HG02870 (cell line): ENCODE measurements around the gene FOSL2.

ENCODE experiments used
- ATAC-seq: cut with Tn5 transposase; IDR thresholded peaks from one replicate; pipeline ENCODE4 v1.9.1; 2021; ENCODE audit warnings: mild to moderate bottlenecking, moderate library complexity; ENCODE audit not compliant: unreplicated experiment

FOSL2 gene

DNA sequence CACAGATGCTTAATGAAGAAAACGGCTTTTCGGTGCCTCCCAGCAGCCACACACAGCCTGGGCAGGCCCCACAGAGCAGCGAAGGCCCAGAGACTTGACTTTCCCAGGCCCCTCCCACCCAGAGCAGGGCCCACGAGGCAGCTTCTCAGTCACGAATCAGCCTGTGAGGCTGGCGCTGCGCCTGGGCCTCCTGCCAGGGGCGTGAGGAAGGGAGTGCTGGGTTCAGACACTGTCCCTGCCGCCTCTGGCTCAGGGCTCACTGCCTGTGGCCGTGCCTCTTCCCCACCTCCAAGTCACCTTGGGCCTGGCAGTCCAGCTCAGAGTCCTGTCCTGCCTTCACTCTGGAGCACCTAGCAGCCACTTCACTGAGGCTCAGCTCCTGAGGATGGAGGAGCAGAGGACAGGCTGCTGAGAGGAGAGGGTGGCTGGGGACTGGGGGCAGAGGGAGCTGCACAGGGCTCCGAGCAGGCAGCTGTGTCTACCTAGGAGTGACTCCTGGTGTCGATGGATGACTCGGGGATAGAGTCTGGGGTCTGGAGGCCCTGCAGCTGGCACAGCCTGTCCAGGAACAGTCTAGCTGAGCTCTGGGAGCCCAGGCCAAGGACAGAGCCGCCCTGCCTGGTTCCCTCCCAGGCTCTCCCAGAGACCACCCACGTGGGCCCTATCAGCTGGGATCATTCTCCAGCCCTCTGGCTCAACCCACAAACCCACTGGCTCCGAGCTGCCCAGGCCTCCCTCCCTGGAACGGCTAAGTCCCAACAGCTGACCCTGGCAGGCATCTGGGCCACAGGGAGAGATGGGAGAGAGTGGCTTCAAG is 36.4 kb upstream of the FOSL2 start:
- no peak for ATAC-seq

DNA sequence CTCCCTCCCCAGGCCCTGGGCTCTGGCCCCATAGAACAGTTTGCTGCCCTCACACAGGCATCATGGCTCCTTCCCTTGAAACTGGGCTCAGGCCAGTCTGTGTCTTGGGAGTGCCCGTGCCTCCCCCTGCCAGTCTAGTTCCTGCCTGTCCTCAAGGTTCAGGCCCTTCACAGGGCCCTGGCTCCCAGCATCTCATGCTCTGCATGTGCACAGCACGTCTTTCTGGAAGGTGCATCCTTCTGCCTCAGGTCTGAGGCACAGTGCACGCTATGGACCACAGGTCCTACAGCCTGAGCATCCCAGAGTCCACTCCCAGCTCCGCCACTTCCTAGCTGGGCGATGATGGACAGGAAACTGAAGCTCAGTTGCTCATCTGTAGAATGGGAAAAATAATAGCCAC is 35.6 kb upstream of the FOSL2 start:
- no peak for ATAC-seq

DNA sequence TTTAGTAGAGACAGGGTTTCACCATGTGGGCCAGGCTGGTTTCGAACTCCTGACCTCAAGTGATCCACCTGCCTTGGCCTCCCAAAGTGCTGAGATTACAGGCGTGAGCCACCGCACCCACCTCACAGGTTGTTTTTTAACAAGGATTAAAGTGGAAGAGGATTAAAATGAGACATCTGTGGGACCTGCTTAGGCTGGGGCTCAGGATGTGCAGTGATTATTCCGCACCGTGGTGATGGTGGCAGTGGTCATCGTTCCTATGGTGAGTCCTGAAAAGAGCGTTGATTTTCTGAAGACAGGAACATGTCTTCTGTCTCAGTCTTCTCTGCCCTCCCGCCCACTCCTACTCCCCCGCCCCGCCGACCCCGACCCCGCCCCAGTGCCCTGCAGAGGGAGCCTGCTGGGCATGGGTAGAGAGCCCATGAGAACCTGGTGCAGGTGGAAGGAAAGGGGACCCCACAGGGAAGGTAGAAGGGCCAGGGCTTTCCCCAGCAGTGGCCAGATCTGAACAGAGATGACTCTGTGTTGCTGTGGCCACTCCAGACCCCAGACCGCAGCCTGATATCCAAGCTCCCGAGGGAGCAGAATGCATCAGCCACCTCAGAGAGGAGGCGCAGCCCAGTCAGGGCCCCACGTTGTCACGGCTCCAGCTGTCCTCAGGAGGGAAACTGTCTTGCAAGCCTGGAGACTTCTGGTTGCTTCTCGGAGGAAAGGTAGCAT is 34.5 kb upstream of the FOSL2 start:
- no peak for ATAC-seq

DNA sequence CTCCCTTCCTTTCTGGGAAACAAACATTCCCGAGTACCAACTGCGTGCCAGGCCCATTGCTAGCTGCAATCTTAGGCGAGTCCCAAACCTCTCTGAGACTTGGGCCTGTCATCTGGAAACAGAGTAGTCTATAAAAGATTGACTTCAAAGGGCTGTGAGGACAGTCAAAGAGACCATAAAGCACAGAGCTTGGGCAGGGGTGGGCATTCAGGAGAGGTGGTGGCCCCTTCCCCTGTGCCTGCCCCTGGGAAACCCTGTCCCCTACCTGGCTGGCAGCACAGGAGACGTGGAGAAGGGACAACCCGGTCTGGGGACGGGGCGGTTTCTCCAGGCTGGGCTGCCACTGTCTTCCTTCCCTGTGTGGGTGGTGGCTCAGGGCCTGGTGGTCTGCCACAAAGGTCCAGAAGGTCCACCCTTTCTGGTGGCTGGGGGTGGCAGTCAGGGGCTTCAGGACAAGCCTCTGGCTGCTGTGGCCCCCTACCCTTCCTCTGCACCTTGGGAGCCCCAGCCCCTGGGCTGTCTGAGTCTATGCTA is 33.9 kb upstream of the FOSL2 start:
- ATAC-seq, result no peak

DNA sequence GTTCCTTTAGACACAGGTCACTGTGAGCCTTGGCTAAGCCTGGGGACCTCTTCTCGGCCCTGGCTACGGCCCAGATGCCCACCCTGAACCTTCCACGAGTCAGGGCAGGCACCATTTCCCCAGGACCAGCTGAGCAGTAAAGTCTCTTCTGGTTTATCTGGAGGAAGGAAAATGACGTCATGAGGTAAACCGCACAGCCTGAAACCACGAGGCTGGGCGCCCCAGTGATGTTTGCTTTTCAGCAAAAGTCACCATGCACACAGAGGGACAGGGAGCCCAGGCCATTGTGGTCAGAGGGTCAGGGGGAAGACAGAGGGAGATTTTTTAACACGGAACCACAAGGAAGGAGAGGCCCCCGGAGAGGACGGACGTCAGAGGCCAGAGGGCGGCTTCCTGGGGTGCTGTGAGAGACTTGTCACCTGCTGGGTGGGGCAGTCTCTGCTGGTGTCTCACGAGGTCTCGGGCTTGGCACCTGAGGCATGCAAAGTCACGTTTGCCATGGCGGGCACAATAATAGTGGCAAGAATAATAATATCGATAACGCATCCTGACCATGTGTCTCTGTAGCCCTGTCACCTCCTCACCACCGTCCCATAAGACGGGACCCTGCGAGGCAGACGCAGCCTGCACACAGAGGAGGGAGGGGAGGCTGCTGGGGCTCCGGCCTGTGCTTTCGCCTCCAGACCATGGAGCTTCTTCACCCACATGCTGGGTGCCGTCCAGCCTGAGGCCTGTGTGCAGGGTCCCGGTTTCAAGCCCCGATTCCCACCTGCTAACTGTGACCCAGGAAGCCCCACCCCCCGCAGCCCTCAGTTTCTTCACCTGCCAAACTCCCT is 33.2 kb upstream of the FOSL2 start:
- peak; percentile 71 for ATAC-seq

DNA sequence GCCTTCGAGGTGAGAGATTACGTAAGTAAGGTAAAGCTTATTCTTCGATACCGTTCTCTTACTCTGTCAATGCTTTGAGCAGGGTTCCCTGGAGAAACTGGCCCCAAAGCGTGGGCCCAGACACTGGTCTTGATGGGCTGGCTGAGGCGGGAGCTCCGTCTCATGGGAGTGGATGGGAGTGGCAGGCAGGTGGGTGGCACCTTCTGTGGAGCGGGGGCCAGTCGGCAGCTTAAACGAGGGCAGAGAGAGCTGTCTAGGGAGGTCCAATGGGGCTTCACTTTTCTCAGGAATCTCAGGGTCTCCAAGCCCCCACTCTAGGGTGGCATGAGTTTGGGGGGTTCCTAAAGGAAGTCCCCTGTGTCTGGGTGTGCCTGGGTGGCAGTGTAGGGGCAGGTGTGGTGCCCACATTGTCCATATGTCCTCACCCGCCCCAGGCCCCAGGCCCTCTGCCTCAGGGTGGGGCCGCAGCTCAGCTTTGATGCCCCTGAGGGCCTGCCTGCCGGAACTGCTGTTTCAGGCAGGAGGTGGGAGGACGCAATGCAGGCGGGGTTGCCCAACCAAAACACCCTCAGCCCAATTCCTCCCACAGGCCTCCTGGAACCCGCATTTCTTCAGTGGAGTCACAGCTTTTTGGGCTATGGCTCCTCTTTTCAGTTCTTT is 32.5 kb upstream of the FOSL2 start:
- no peak for ATAC-seq

DNA sequence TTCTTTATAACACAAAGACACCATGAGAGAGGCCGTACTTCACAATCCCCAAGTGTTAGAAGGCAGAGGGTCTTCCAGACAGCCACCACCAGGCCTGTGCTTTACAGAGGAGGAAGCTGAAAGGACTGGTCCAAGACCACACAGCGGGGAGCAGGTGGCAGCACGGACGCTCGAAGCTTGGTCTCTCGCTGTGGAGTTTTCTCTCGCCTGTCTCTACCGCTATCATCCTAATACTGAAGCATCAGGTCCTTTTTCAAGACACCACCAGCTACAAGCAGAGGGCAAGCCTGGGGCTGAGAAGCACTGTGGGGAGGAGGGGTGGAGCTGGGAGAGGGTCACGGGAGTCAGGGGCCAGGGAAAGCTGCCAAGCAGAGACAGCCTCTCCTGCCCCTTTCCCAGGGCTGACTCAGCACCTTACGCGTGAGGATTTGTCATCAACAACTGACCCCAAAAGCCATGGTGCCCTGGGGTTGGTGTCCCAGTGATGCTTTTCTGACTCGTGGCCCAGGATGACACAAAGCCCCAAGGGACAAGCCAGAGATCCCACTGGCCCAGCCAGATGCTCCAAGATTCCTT is 31.9 kb upstream of the FOSL2 start:
- no peak for ATAC-seq

DNA sequence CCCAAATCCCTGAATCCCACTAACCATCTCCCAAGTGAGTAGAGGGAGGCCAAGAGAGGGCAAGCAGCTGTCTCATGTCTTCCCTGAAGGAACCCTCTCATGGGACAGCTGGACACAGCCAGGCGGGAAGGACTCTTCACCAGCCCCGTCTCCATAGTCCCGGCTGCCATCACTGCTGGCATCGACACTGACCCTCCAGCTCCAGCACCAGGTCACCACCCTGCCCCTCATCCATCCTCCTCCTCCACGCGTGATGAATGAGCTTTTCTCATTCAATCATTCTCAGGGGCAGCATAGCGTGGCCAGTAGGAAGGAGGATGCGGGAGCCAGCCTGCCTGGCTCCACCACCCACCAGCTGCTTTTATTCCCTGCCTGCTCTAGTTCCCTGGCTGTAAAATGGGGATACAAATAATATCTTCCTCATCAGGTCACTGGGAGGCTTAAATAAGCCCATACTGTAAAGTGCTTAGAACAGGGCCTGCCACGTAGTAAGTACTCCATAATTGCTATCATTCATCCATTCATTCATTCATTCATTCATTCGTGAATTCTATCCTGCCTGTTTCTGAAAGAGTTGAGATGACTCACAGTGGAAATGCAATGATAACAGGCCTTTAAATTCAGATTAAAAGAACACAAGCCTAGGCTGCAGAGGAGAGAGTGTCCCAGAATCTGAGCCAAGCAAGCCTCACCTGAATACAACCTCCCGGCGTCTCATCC is 30.5 kb upstream of the FOSL2 start:
- no peak for ATAC-seq

DNA sequence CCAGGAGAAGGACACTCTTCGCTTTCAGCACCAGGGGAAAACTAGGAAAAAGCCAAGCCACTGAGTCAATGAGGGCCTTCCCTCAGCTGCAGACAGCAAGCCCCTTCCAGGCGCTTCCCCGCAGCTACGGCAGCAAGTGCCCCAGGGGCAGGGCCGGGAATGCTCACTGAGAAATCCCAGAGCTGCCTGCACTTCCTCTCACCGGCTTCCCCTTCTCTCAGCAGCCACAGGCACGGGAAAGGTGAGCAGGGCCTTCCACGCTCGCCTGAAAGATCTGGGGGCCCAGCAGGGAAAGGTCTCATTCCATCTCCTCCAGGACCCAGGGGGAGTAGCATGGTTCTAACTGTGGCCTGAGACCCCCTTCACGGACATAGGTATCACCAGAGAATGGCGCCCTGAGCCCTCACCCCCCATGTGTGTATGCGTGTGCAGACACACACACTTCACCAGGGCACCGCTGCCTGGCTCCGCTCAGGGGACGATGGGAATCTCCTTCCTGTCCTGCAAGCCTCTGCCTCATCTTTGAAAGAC is 29.6 kb upstream of the FOSL2 start:
- ATAC-seq, result no peak

DNA sequence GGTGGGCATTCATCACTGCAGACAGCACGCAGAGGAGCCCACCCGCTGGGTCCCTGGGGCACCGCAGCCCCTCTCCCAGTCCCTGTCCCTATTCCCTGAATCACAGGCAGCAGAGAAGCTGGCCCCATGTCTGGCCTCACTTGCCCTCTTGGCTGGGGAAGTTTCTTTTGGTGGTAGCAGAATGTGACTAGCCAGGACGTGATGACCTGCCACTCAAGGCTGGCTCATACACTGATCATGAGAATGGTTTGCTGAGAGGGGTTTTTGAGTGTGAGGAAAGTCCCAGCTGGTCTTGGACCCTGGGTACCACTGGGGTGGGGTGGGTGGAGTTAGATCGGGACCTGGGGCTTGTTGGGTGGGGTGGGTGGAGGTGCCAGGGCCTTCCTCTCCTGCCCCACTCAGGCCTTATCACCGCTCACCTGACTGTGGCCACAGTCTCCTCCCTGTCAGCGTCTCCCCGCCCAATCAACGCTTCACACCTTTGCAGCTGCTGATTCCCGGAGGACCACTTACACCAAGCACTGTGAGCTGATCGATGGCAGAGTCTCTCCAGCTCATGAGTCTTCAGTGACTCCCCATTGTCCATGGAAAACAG is 28.9 kb upstream of the FOSL2 start:
- ATAC-seq, result no peak

DNA sequence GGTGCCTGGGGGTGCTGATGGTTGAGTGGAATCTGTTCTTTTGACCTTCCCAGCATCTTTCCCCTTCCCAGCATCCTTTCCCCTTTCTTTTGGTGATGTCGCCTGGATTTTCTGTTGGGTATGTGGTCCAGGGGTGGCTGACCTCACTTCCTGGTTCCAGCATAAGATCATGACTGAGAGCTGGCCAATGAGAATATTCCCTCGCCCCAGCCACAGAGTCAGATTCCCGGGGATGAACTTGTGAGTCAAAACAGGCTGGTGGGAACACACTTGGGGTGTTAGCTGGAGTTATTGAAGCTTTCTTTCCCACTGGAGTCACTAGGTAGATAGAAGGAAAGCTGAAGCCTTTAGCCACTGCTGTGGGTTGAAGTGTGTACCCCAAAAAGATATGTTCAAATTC is 28.0 kb upstream of the FOSL2 start:
- no peak for ATAC-seq

DNA sequence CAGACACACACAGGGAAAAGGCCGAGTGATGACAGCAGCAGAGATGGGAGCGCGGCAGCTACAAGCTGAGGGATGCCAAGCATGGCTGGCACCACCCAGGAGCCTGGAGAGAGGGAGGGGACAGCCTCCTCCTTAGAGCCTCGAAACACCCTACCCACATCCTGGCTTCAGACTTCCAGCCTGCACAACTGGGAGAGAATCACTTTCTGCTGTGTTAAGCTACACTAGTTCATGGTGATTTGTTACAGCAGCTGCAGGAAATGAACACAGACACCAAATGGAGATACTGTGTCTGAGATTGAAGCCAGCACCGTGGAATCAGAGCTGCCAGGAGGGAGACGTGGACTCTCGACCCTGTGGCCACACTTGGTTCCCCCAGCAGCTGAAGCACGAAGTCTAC is 27.5 kb upstream of the FOSL2 start:
- no peak for ATAC-seq

DNA sequence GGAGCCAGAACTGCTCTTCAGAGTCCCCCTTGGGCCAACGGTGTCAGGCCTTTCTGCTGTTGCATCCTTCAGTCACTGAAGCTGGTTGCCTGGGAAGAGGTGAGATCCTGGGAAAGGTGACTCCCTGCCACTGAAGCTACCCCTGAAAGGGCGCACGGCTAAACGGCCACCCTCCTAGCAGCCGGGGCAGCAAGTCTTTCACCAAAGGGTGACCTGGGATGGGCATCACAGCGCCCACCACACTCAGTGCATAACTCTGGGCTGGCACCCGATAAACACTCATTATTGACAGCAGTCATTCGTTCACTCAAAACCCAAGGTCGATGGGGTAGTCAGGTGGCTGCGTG is 26.5 kb upstream of the FOSL2 start:
- ATAC-seq, result no peak

DNA sequence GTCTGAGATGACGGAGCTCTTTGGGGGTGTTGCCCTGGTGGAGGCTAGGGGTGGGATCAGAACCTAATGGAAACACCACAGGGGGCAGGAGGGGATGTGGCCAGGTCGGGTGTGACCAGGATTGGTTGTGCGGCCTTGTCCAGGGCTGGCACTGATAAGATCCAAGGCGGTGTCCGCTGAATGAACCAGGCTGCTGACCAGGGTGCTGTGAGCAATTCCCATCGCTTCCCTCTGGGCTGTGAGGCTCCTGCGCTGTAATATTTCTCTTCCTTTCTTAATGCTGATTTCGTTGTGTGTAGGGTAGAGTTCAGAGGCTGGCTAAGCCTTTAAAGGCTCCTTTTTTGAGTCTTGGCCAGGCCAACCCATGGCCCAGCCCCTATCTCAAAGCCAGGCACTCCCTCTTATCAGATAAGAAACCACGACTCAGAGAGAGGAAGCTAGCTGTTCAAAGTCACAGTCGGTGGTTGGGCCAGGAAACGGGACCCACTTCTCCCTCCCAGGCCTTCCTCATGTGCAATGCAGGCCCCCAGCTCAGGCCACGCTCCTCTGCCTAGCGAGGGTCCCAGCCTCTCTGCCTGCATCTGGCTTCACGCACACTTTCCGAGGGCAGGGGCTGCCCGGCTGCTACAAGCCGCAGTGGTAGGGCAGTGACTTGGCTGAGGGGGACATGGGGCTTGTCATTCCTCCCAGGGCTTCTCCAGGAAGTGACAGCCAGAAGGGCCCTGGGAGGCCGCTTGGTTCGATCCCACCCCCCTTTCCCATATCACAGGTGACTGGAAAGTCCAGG is 26.0 kb upstream of the FOSL2 start:
- no peak for ATAC-seq

DNA sequence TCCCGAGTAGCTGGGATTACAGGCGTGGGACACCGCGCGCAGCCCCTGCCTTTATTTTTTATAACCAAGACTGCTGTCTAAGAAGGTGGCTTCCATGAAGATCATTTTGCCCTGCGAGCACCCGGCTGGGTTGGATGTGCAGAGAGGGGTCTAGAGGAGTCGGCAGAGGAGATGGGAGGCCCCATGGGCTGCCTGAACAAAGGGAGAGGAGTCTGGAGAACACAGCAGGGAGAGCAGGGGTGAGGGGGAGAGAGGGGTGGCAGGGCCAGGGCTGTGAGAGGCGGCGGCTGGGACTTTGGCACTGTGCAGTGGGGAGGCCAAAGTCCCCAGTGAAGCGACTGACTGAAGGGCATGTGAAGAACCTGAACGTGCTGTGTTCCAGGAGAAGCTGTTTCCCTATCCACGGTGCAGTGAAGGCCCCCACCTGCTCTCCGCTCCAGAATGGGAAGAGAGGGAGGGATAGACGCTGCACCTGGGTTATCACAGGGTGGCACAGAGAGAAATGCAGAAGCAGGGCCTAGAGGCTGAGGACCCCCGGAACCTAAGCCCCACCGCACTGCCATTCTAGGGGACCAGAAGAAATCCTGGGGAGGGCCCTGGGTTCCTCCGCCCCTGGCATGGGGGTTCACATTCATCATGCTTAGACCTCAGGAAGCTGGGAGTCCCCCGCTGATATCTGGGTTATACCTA is 24.8 kb upstream of the FOSL2 start:
- no peak for ATAC-seq

DNA sequence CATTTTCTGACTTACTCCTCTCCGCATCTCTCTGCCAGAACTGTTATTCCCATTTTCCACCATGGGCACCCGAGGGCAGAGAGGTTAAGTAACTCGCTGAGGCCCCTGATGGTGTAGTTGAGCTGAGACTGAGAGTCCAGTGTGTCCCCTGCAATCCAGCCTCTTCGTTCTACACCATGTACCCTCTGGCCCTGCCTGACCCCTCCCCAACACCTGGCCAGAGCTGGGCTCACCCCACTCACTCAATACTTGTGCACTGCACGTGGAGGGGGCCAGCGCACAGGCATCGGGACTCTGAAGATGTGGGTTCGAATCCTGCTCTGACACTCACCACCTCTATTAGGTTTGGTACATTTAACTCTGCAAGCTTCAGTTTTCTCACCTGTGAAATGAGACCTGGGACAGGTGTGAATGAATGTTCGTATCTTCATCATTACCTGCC is 24.3 kb upstream of the FOSL2 start:
- no peak for ATAC-seq

DNA sequence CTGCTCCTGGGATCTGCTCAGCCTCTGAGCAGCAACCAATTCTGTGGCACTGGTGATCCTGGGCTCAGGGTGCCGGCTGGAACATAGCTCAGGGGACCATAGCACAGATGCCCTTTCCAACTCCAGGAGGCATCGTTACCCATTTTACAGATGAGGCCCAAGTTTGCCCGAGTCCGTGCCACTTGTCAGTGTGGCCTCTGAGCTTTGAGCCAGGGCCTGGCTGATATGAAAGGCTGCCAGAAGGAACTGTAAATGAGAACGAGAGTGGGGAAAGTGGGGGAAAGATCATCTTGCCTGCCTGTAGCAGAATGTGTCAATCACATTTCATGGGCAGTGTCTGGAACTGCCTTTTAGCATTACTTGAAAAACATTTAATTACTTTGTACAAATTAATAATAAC is 23.3 kb upstream of the FOSL2 start:
- no peak for ATAC-seq

DNA sequence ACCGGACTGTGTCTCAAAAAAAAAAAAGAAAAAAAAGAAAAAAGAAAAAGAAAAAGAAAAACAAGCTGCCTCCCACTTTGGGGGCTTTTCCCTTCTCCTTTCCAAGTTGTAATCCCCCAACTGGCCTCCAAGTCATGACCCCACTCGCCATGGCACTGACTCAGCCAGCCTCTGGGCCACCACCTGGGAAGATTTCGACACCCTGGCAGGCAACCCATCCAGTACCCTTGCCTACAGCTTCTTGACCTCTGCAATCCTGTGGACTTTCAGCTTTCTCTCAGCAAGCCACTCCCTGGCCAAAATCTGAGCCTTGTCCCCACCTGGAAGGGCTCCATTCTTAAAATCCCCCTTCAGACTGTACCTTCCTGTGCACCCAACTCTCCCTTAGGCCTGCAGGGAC is 22.3 kb upstream of the FOSL2 start:
- no peak for ATAC-seq
